H9 (cell line): ENCODE measurements around the gene PRDM5. TPM values are rescaled to one million over a fixed set of nuclear protein-coding genes. Genes with fewer than 3 reads are reported as not detected.

ENCODE experiments used
- DNase-seq: peaks from one replicate; pipeline ENCODE4 v3.0.0-alpha.2; 2017
- H2AFZ ChIP-seq: one replicate; pipeline ENCODE4 v1.6.1; 2013; ENCODE audit warnings: mild to moderate bottlenecking, low read length, control low read depth, moderate library complexity
- H2AK5ac ChIP-seq: 2 replicates; pipeline ENCODE4 v1.6.1; 2013; ENCODE audit warnings: low read length, control low read depth, mixed read lengths; ENCODE audit not compliant: insufficient read length
- H2BK120ac ChIP-seq: one replicate; pipeline ENCODE4 v1.6.1; 2013; ENCODE audit warnings: low read depth, mild to moderate bottlenecking, low read length, control low read depth, inconsistent platforms; ENCODE audit not compliant: poor library complexity, severe bottlenecking
- H2BK12ac ChIP-seq: 2 replicates; pipeline ENCODE4 v1.6.1; 2013; ENCODE audit warnings: low read length, control low read depth, mixed read lengths, low read depth; ENCODE audit not compliant: insufficient read length
- H2BK15ac ChIP-seq: 2 replicates; pipeline ENCODE4 v1.6.1; 2013; ENCODE audit warnings: low read depth, low read length, control low read depth
- H2BK20ac ChIP-seq: one replicate; pipeline ENCODE4 v1.6.1; 2013; ENCODE audit warnings: low read depth, mild to moderate bottlenecking, low read length, control low read depth, inconsistent platforms; ENCODE audit not compliant: poor library complexity, severe bottlenecking
- H2BK5ac ChIP-seq: 2 replicates; pipeline ENCODE4 v1.6.1; 2013; ENCODE audit warnings: low read length, control low read depth, mixed read lengths; ENCODE audit not compliant: insufficient read length
- H3K14ac ChIP-seq: 2 replicates; pipeline ENCODE4 v1.6.1; 2013; ENCODE audit warnings: low read length, control low read depth; ENCODE audit not compliant: insufficient read depth
- H3K18ac ChIP-seq: 2 replicates; pipeline ENCODE4 v1.6.1; 2013; ENCODE audit warnings: low read depth, mild to moderate bottlenecking, mixed read lengths, low read length, control low read depth; ENCODE audit not compliant: insufficient read length
- H3K23ac ChIP-seq: 2 replicates; pipeline ENCODE4 v1.6.1; 2013; ENCODE audit warnings: low read length, control low read depth, mixed read lengths, low read depth; ENCODE audit not compliant: insufficient read length
- H3K23me2 ChIP-seq: 2 replicates; pipeline ENCODE4 v1.6.1; 2013; ENCODE audit warnings: low read depth, mild to moderate bottlenecking, mixed read lengths, low read length, control low read depth; ENCODE audit not compliant: insufficient read length, poor library complexity, severe bottlenecking
- H3K27ac ChIP-seq: 2 replicates; pipeline ENCODE4 v1.5.1; 2013; ENCODE audit warnings: low read length, control low read depth, mixed read lengths, low read depth; ENCODE audit not compliant: insufficient read length
- H3K27me3 ChIP-seq: 2 replicates; pipeline ENCODE4 v1.6.1; 2013; ENCODE audit warnings: low read length, control low read depth, inconsistent platforms; ENCODE audit not compliant: insufficient read depth
- H3K4ac ChIP-seq: 2 replicates; pipeline ENCODE4 v1.6.1; 2013; ENCODE audit warnings: low read depth, mild to moderate bottlenecking, control low read depth, inconsistent platforms, low read length, moderate library complexity
- H3K4me1 ChIP-seq: 2 replicates; pipeline ENCODE4 v1.6.1; 2013; ENCODE audit warnings: low read length, control low read depth, inconsistent platforms; ENCODE audit not compliant: insufficient read depth
- H3K4me2 ChIP-seq: 2 replicates; pipeline ENCODE4 v1.6.1; 2013; ENCODE audit warnings: low read length, control low read depth, mixed read lengths; ENCODE audit not compliant: insufficient read length, insufficient read depth
- H3K56ac ChIP-seq: 2 replicates; pipeline ENCODE4 v1.6.1; 2013; ENCODE audit warnings: low read depth, mild to moderate bottlenecking, mixed read lengths, low read length, control low read depth; ENCODE audit not compliant: insufficient read length
- H3K79me1 ChIP-seq: 2 replicates; pipeline ENCODE4 v1.6.1; 2013; ENCODE audit warnings: low read depth, mild to moderate bottlenecking, moderate library complexity, low read length, control low read depth, inconsistent platforms; ENCODE audit not compliant: insufficient read depth, poor library complexity, severe bottlenecking
- H3K79me2 ChIP-seq: 2 replicates; pipeline ENCODE4 v1.6.1; 2013; ENCODE audit warnings: low read length, control low read depth, inconsistent platforms; ENCODE audit not compliant: insufficient read depth
- H3K9ac ChIP-seq: 2 replicates; pipeline ENCODE4 v1.6.1; 2013; ENCODE audit warnings: low read length, control low read depth, mixed read lengths; ENCODE audit not compliant: insufficient read length; ENCODE audit errors: extremely low read depth
- H3K9me3 ChIP-seq: one replicate; pipeline ENCODE4 v1.6.1; 2013; ENCODE audit warnings: low read depth, low read length, inconsistent platforms; ENCODE audit not compliant: control insufficient read depth
- H3T11ph ChIP-seq: one replicate; pipeline ENCODE4 v1.6.1; 2013; ENCODE audit warnings: mild to moderate bottlenecking, low read length, control low read depth, inconsistent platforms
- H4K20me1 ChIP-seq: one replicate; pipeline ENCODE4 v1.6.1; 2013; ENCODE audit not compliant: control insufficient read depth, insufficient read length, insufficient read depth
- H4K5ac ChIP-seq: 2 replicates; pipeline ENCODE4 v1.6.1; 2013; ENCODE audit warnings: low read depth, mild to moderate bottlenecking, mixed read lengths, low read length, control low read depth; ENCODE audit not compliant: insufficient read length
- H4K8ac ChIP-seq: replicated peaks from 2 replicates; pipeline ENCODE4 v1.6.1; 2013; ENCODE audit warnings: low read length, control low read depth, mixed read lengths, low read depth; ENCODE audit not compliant: insufficient read length
- H4K91ac ChIP-seq: 2 replicates; pipeline ENCODE4 v1.6.1; 2013; ENCODE audit warnings: low read depth, mild to moderate bottlenecking, moderate library complexity, mixed read lengths, low read length, control low read depth; ENCODE audit not compliant: insufficient read length
- H3K27ac Mint-ChIP-seq, 3 experiments: 2 replicates in 2 of 3; 3 replicates in 1 of 3; pipeline ENCODE4 v1.8.0; 2020 to 2021; ENCODE audit warnings: mixed read lengths in 3 of 3, mild to moderate bottlenecking in 1 of 3, moderate library complexity in 1 of 3
- H3K27me3 Mint-ChIP-seq: 2 replicates; pipeline ENCODE4 v1.8.0; 2021; ENCODE audit warnings: low read depth, mild to moderate bottlenecking, moderate library complexity, mixed read lengths
- H3K36me3 Mint-ChIP-seq, 3 experiments: 2 replicates in 2 of 3; 3 replicates in 1 of 3; pipeline ENCODE4 v1.8.0; 2020 to 2021; ENCODE audit warnings: low read depth in 3 of 3, mixed read lengths in 3 of 3; ENCODE audit not compliant: insufficient read depth in 1 of 3
- H3K4me1 Mint-ChIP-seq, 2 experiments: 2 replicates each; pipeline ENCODE4 v1.8.0; 2020; ENCODE audit warnings: mixed read lengths in 2 of 2
- H3K4me3 Mint-ChIP-seq, 2 experiments: 2 replicates in 1 of 2; 3 replicates in 1 of 2; pipeline ENCODE4 v1.8.0; 2020 to 2021; ENCODE audit warnings: mild to moderate bottlenecking in 2 of 2, mixed read lengths in 2 of 2, moderate library complexity in 1 of 2
- H3K9me3 Mint-ChIP-seq, 2 experiments: 2 replicates in 1 of 2; 3 replicates in 1 of 2; pipeline ENCODE4 v1.8.0; 2020; ENCODE audit warnings: mild to moderate bottlenecking in 2 of 2, mixed read lengths in 2 of 2, moderate library complexity in 1 of 2
- total RNA-seq: library from RNA; stranded (reverse); gene quantifications from 2 replicates; pipeline ENCODE4 v1.2.1, GENCODE V29; 2021
- TF ChIP-seq, protein P1 (sequence below): fragments of 200-600 bp; sonication (generic); conservative IDR thresholded peaks from 3 replicates; pipeline ENCODE4 v1.8.0; 2021; ENCODE audit warnings: antibody characterized with exemption, mild to moderate bottlenecking

Gene PRDM5
- total RNA-seq, 1 experiment from 2014 or later = 21.7 TPM

DNA sequence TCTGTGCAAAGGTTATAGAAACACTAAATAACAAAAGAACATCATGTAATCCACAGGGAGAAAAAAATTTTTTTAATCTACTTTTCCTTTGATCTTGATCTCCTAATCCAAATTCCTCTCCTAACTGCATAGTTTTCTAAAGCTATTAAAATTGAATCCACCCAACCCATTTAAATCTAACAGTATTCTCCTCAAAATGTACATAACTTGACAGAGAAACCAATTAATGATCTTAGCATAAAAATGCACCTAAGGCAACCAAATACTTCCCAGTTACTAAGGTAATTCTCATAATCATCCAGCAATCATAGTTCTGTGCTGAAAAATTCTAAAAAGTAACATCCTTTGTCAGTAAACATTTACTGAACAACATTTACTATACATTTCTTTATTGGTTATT is 60.7 kb downstream of the PRDM5 start:
- no peak overlapping the region for H3K4me3 Mint-ChIP-seq
- no peak overlapping the region for H3K18ac ChIP-seq
- H4K8ac ChIP-seq = no peak overlapping the region
- H3K36me3 Mint-ChIP-seq = no peaks in the 10 kb centered on the region
- no peak overlapping the region for H2BK5ac ChIP-seq
- no peak overlapping the region for H3K14ac ChIP-seq
- H2BK20ac ChIP-seq = no peak overlapping the region
- no peak overlapping the region for H3K9ac ChIP-seq
- H3K9me3 ChIP-seq = no peaks in the 10 kb centered on the region
- no peak overlapping the region for H3K27ac ChIP-seq
- DNase-seq = no peak
- H3T11ph ChIP-seq = no peak overlapping the region
- no peaks in the 10 kb centered on the region for H3K9me3 Mint-ChIP-seq
- H3K27ac Mint-ChIP-seq = no peak overlapping the region
- no peaks in the 10 kb centered on the region for H4K20me1 ChIP-seq
- no peak overlapping the region for H4K91ac ChIP-seq
- no peak overlapping the region for H3K4me2 ChIP-seq
- H3K79me2 ChIP-seq = no peaks in the 10 kb centered on the region
- no peak overlapping the region for H2AK5ac ChIP-seq
- no peaks in the 10 kb centered on the region for H3K23me2 ChIP-seq
- no peak overlapping the region for H2BK12ac ChIP-seq
- no peak overlapping the region for H2BK120ac ChIP-seq
- H3K4ac ChIP-seq = no peak overlapping the region
- H3K27me3 ChIP-seq = no peaks in the 10 kb centered on the region
- no peak overlapping the region for H3K56ac ChIP-seq
- no peak overlapping the region for H3K23ac ChIP-seq
- peaks cover 3% of the 10 kb centered on the region; the same call in 1 of the 2 replicates for H3K4me1 ChIP-seq
- no peak overlapping the region for H2AFZ ChIP-seq
- no peak overlapping the region for H2BK15ac ChIP-seq
- H3K4me1 Mint-ChIP-seq = peaks cover 9% of the 10 kb centered on the region in 2 experiments
- H3K79me1 ChIP-seq = no peaks in the 10 kb centered on the region
- TF ChIP-seq, protein P1, sequence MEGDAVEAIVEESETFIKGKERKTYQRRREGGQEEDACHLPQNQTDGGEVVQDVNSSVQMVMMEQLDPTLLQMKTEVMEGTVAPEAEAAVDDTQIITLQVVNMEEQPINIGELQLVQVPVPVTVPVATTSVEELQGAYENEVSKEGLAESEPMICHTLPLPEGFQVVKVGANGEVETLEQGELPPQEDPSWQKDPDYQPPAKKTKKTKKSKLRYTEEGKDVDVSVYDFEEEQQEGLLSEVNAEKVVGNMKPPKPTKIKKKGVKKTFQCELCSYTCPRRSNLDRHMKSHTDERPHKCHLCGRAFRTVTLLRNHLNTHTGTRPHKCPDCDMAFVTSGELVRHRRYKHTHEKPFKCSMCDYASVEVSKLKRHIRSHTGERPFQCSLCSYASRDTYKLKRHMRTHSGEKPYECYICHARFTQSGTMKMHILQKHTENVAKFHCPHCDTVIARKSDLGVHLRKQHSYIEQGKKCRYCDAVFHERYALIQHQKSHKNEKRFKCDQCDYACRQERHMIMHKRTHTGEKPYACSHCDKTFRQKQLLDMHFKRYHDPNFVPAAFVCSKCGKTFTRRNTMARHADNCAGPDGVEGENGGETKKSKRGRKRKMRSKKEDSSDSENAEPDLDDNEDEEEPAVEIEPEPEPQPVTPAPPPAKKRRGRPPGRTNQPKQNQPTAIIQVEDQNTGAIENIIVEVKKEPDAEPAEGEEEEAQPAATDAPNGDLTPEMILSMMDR = no peak
- no peaks in the 10 kb centered on the region for H3K27me3 Mint-ChIP-seq
- no peak overlapping the region for H4K5ac ChIP-seq
